ENCODE data around the gene MSN.
A peak's percentile ranks its signal among the peaks of the same experiment; 100 is the strongest.

The MSN gene

GRCh38 chrX:65667157-65667502 lies 324 bp upstream of the MSN start:
- TF ChIP-seq CTCF (IDR thresholded peaks at IDR 0.05; ENCODE audit: low read depth, low read length, missing control alignments): no peak
- Histone ChIP-seq H3K4me3 (ENCODE audit: low read depth, low read length) (no peak overlapping the region), H3K27ac (no peak overlapping the region), H3K27me3 (replicated peaks) (no peaks in the 10 kb centered on the region), H3K36me3 (replicated peaks) (no peaks in the 10 kb centered on the region)
- in situ Hi-C loops (cut with HindIII; ENCODE audit: low pct_ligation_motif_present, low sequenced_read_pairs): no loop called here
- DNase-seq: no peak

GRCh38 chrX:65668377-65669310 lies 1.2 kb downstream of the MSN start:
- in situ Hi-C loops (cut with HindIII; ENCODE audit: low pct_ligation_motif_present, low sequenced_read_pairs): no loop called here
- Histone ChIP-seq H3K36me3 (replicated peaks) (no peaks in the 10 kb centered on the region), H3K27ac (peak overlapping the region; percentile 92), H3K4me3 (ENCODE audit: low read depth, low read length) (peak overlapping the region; percentile 80), H3K27me3 (replicated peaks) (no peaks in the 10 kb centered on the region)
- no peak for TF ChIP-seq CTCF (IDR thresholded peaks at IDR 0.05; ENCODE audit: low read depth, low read length, missing control alignments)
- peak; percentile 50 for DNase-seq

GRCh38 chrX:65671286-65671685 lies 3.8 kb downstream of the MSN start:
- in situ Hi-C loops (cut with HindIII; ENCODE audit: low pct_ligation_motif_present, low sequenced_read_pairs): no loop called here
- DNase-seq: no peak
- H3K36me3 ChIP-seq (replicated peaks): no peaks in the 10 kb centered on the region
- H3K4me3 ChIP-seq (ENCODE audit: low read depth, low read length): no peak overlapping the region
- no peak for TF ChIP-seq CTCF (IDR thresholded peaks at IDR 0.05; ENCODE audit: low read depth, low read length, missing control alignments)
- H3K27ac ChIP-seq: no peak overlapping the region
- no peaks in the 10 kb centered on the region for H3K27me3 ChIP-seq (replicated peaks)

- no peak for TF ChIP-seq CTCF (IDR thresholded peaks at IDR 0.05; ENCODE audit: low read depth, low read length, missing control alignments)
- H3K4me3 ChIP-seq (ENCODE audit: low read depth, low read length): no peak overlapping the region
- H3K36me3 ChIP-seq (replicated peaks): no peaks in the 10 kb centered on the region
- no peak for DNase-seq
- in situ Hi-C loops (cut with HindIII; ENCODE audit: low pct_ligation_motif_present, low sequenced_read_pairs): no loop called here
- H3K27me3 ChIP-seq (replicated peaks): no peaks in the 10 kb centered on the region
- H3K27ac ChIP-seq: no peak overlapping the region
Measured at GRCh38 chrX:65671966-65672365, 4.5 kb downstream of the MSN start.

GRCh38 chrX:65673857-65674203 lies 6.4 kb downstream of the MSN start:
- in situ Hi-C loops (cut with HindIII; ENCODE audit: low pct_ligation_motif_present, low sequenced_read_pairs): no loop called here
- TF ChIP-seq CTCF (IDR thresholded peaks at IDR 0.05; ENCODE audit: low read depth, low read length, missing control alignments): no peak
- peak overlapping the region; percentile 37 for H3K27ac ChIP-seq
- H3K4me3 ChIP-seq (ENCODE audit: low read depth, low read length): no peak overlapping the region
- H3K27me3 ChIP-seq (replicated peaks): no peaks in the 10 kb centered on the region
- H3K36me3 ChIP-seq (replicated peaks): no peaks in the 10 kb centered on the region
- DNase-seq: no peak
